ENCODE results near the gene SPPL3. TPM values are rescaled to one million over a fixed set of nuclear protein-coding genes. Genes with fewer than 3 reads are reported as not detected.

The SPPL3 gene
- total and polyA plus RNA-seq, 4 donors = 7.4 to 12.6 (median 8.7) TPM

DNA sequence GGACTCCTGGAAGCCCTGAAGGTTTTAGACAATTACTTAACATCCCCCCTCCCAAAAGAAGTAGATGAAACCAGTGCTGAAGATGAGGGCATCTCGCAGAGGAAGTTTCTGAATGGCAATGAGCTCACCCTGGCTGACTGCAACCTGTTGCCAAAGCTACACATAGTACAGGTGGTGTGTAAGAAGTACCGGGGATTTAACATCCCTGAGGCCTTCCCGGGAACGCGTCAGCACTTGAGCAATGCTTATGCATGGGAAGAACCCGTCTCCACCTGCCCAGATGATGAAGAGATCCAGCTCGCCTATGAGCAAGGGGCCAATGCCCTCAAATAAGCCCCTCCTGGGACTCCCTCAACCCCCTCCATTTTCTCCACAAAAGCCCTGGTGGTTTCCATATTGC lies 10.6 kb upstream of the SPPL3 start:
- no peak for DNase-seq (ENCODE audit: low spot score)
- WGBS = 92% methylated on average over 7 of the region's 7 CpGs
- Histone ChIP-seq H3K27me3 (ENCODE audit: control insufficient read depth in 4 of 4, insufficient read depth in 4 of 4, low read length in 3 of 4) (no peaks in the 10 kb centered on the region), H3K36me3 (ENCODE audit: control insufficient read depth in 4 of 4, insufficient read depth in 3 of 4, low read depth in 1 of 4, low read length in 3 of 4) (no peaks in the 10 kb centered on the region), H3K27ac (ENCODE audit: low read depth in 1 of 2, low read length in 2 of 2) (no peak overlapping the region), H3K9me3 (ENCODE audit: control insufficient read depth in 4 of 4, low read length in 3 of 4) (peaks cover 0 to 4% (median 1%) of the 10 kb centered on the region in 4 donors), H3K4me3 (ENCODE audit: low read depth in 1 of 3, low read length in 3 of 3) (no peak overlapping the region), H3K4me1 (ENCODE audit: control insufficient read depth in 4 of 4, insufficient read depth in 4 of 4, low read length in 3 of 4) (no peaks in the 10 kb centered on the region), H3K9ac (ENCODE audit: low read depth in 1 of 2, low read length in 2 of 2) (no peak overlapping the region)
- TF ChIP-seq JUND (IDR thresholded peaks at IDR 0.05) (no peak), CTCF (IDR thresholded peaks at IDR 0.05; ENCODE audit: low read depth, low read length, missing input control) (no peak), HNF4A (conservative IDR thresholded peaks at IDR 0.05) (no peak), YY1 (IDR thresholded peaks at IDR 0.05) (no peak), RAD21 (IDR thresholded peaks at IDR 0.05) (no peak), FOXA1 (IDR thresholded peaks at IDR 0.05) (no peak), RXRA (IDR thresholded peaks at IDR 0.05) (no peak), SP1 (IDR thresholded peaks at IDR 0.05) (no peak), HNF4G (IDR thresholded peaks at IDR 0.05) (no peak), TAF1 (conservative IDR thresholded peaks at IDR 0.05) (no peak), GABPA (IDR thresholded peaks at IDR 0.05 in 1 of 2, conservative IDR thresholded peaks at IDR 0.05 in 1 of 2) (no peak)
- TF ChIP-seq, protein P1, sequence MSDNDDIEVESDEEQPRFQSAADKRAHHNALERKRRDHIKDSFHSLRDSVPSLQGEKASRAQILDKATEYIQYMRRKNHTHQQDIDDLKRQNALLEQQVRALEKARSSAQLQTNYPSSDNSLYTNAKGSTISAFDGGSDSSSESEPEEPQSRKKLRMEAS (IDR thresholded peaks at IDR 0.05) = no peak
- TF ChIP-seq, protein P2, sequence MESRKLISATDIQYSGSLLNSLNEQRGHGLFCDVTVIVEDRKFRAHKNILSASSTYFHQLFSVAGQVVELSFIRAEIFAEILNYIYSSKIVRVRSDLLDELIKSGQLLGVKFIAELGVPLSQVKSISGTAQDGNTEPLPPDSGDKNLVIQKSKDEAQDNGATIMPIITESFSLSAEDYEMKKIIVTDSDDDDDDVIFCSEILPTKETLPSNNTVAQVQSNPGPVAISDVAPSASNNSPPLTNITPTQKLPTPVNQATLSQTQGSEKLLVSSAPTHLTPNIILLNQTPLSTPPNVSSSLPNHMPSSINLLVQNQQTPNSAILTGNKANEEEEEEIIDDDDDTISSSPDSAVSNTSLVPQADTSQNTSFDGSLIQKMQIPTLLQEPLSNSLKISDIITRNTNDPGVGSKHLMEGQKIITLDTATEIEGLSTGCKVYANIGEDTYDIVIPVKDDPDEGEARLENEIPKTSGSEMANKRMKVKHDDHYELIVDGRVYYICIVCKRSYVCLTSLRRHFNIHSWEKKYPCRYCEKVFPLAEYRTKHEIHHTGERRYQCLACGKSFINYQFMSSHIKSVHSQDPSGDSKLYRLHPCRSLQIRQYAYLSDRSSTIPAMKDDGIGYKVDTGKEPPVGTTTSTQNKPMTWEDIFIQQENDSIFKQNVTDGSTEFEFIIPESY (IDR thresholded peaks at IDR 0.05) = no peak
- TF ChIP-seq, protein P3, sequence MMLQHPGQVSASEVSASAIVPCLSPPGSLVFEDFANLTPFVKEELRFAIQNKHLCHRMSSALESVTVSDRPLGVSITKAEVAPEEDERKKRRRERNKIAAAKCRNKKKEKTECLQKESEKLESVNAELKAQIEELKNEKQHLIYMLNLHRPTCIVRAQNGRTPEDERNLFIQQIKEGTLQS (IDR thresholded peaks at IDR 0.05) = no peak

DNA sequence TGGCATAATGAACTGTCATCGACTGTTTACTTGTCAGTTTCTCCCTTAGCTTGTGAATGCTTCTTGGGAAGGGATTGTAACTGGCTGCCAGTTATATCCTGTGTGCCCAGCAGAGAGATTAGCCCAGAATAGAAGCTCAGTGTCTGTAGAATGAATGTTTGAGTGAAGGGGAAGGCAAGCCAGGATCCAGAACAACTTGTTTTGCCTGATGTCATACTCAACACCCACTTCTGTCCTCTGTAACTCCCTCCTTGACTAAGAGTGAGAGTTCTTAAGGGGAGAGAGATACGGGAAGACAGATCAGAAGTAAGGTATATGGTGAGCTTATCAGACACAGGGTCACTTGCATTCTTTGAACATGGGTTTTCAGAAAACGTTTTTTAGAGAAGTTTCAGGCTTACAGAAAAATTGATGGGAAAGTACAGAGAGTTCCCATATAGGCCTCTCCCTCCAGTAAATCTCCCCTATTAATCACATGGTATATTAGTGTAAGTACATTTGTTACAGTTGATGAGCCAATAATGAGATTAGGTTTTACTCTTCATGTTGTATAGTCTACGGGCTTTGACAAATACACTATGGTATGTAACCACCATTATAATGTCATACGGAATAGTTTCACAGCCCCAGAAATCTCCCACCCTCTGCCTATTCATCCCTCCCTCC lies 5.6 kb upstream of the SPPL3 start:
- no peaks in the 10 kb centered on the region for H3K36me3 ChIP-seq (ENCODE audit: control insufficient read depth in 4 of 4, insufficient read depth in 3 of 4, low read depth in 1 of 4, low read length in 3 of 4)
- TF ChIP-seq HNF4G (IDR thresholded peaks at IDR 0.05) = no peak
- TF ChIP-seq RAD21 (IDR thresholded peaks at IDR 0.05) = no peak
- TF ChIP-seq RXRA (IDR thresholded peaks at IDR 0.05) = no peak
- TF ChIP-seq CTCF (IDR thresholded peaks at IDR 0.05; ENCODE audit: low read depth, low read length, missing input control) = no peak
- no peak for TF ChIP-seq REST (IDR thresholded peaks at IDR 0.05)
- TF ChIP-seq FOXA1 (IDR thresholded peaks at IDR 0.05) = no peak
- TF ChIP-seq FOXA2 (IDR thresholded peaks at IDR 0.05) = no peak
- TF ChIP-seq YY1 (IDR thresholded peaks at IDR 0.05) = no peak
- H3K4me3 ChIP-seq (ENCODE audit: low read depth in 1 of 3, low read length in 3 of 3) = no peak overlapping the region
- no peaks in the 10 kb centered on the region for H3K4me1 ChIP-seq (ENCODE audit: control insufficient read depth in 4 of 4, insufficient read depth in 4 of 4, low read length in 3 of 4)
- H3K27me3 ChIP-seq (ENCODE audit: control insufficient read depth in 4 of 4, insufficient read depth in 4 of 4, low read length in 3 of 4) = no peaks in the 10 kb centered on the region
- 74% methylated on average over 5 of the region's 5 CpGs for WGBS
- DNase-seq (ENCODE audit: low spot score) = no peak
- H3K9ac ChIP-seq (ENCODE audit: low read depth in 1 of 2, low read length in 2 of 2) = no peak overlapping the region
- no peak overlapping the region for H3K27ac ChIP-seq (ENCODE audit: low read depth in 1 of 2, low read length in 2 of 2)
- no peaks in the 10 kb centered on the region for H3K9me3 ChIP-seq (ENCODE audit: control insufficient read depth in 4 of 4, low read length in 3 of 4)

Data from liver (tissue), 9 donors.